ENCODE measurements around the gene RECQL5.

RECQL5 gene

GRCh38 chr17:75632428-75632827, 34.5 kb downstream of the RECQL5 start:
- DNase-seq (ENCODE audit: insufficient read length, low spot score) (no peak), FAIRE-seq (no peak)
- TF ChIP-seq POU2F2 (IDR thresholded peaks at IDR 0.05; ENCODE audit: low read depth, low read length) (no peak), POLR2AphosphoS5 (IDR thresholded peaks at IDR 0.05; ENCODE audit: low read depth, low read length) (no peak), SPI1 (IDR thresholded peaks at IDR 0.05; ENCODE audit: low read depth, low read length) (no peak), POLR2A (IDR thresholded peaks at IDR 0.05; ENCODE audit: low read depth, low read length) (no peak), PAX5 (IDR thresholded peaks at IDR 0.05; ENCODE audit: insufficient read depth, low read length, severe bottlenecking) (no peak), TAF1 (IDR thresholded peaks at IDR 0.05; ENCODE audit: low read depth, low read length) (no peak)

DNA sequence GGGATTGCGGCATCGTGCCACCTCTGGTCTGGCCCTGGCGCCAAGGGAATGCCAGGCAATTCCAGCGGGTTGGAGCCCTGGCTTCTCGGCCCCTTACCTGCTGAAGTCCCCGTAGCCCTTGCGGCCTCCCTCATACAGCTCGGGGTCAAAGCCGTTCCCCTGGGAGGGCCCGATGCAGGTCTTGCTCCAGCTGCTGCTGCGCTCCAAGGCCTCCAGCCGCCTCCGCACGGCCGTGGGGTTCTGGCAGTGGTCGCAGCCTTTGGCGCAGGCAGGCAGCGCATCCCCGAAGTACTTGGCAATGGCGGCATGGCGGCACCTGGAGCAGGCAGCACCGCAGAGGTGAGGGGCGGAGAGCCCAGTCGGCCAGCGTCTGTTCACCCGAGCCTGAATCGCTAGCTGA, 35.6 kb downstream of the RECQL5 start:
- FAIRE-seq (no peak), DNase-seq (ENCODE audit: insufficient read length, low spot score) (no peak)
- TF ChIP-seq POLR2AphosphoS5 (IDR thresholded peaks at IDR 0.05; ENCODE audit: low read depth, low read length), result no peak
- no peak for TF ChIP-seq TAF1 (IDR thresholded peaks at IDR 0.05; ENCODE audit: low read depth, low read length)
- no peak for TF ChIP-seq SPI1 (IDR thresholded peaks at IDR 0.05; ENCODE audit: low read depth, low read length)
- TF ChIP-seq PAX5 (IDR thresholded peaks at IDR 0.05; ENCODE audit: insufficient read depth, low read length, severe bottlenecking), result no peak
- no peak for TF ChIP-seq POU2F2 (IDR thresholded peaks at IDR 0.05; ENCODE audit: low read depth, low read length)
- TF ChIP-seq POLR2A (IDR thresholded peaks at IDR 0.05; ENCODE audit: low read depth, low read length), result no peak

GRCh38 chr17:75630071-75630917, 36.7 kb downstream of the RECQL5 start:
- DNase-seq (ENCODE audit: insufficient read length, low spot score) (no peak), FAIRE-seq (no peak)
- TF ChIP-seq POLR2AphosphoS5 (IDR thresholded peaks at IDR 0.05; ENCODE audit: low read depth, low read length), result no peak
- TF ChIP-seq SPI1 (IDR thresholded peaks at IDR 0.05; ENCODE audit: low read depth, low read length), result no peak
- TF ChIP-seq POU2F2 (IDR thresholded peaks at IDR 0.05; ENCODE audit: low read depth, low read length), result no peak
- no peak for TF ChIP-seq PAX5 (IDR thresholded peaks at IDR 0.05; ENCODE audit: insufficient read depth, low read length, severe bottlenecking)
- TF ChIP-seq POLR2A (IDR thresholded peaks at IDR 0.05; ENCODE audit: low read depth, low read length), result no peak
- TF ChIP-seq TAF1 (IDR thresholded peaks at IDR 0.05; ENCODE audit: low read depth, low read length), result no peak

- no peak for DNase-seq (ENCODE audit: insufficient read length, low spot score)
- no peak for FAIRE-seq
- TF ChIP-seq POLR2AphosphoS5 (IDR thresholded peaks at IDR 0.05; ENCODE audit: low read depth, low read length) (no peak), POLR2A (IDR thresholded peaks at IDR 0.05; ENCODE audit: low read depth, low read length) (no peak), PAX5 (IDR thresholded peaks at IDR 0.05; ENCODE audit: insufficient read depth, low read length, severe bottlenecking) (no peak), POU2F2 (IDR thresholded peaks at IDR 0.05; ENCODE audit: low read depth, low read length) (no peak), TAF1 (IDR thresholded peaks at IDR 0.05; ENCODE audit: low read depth, low read length) (no peak), SPI1 (IDR thresholded peaks at IDR 0.05; ENCODE audit: low read depth, low read length) (no peak)
Observed at GRCh38 chr17:75629157-75629556, 37.8 kb downstream of the RECQL5 start.

DNA sequence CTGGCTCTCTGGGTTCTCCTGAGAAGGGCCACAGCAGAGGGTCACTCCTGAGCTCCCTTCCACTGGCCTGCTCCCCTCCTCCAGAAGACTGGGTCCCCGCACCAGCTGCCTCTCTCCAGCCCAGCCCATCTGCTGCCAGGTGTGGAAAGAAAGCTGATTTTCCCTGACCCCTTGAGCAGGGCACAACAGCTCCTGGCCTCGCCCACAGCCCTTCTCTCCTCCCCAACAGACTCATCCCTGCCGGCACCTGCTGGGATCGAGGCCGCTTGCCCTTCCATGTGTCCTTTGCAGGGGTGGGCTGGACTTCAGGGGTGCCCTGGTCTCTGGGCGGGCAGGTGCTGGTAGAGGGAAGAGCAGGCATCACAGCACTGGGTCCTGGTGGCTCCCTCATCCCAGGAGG, 38.5 kb downstream of the RECQL5 start:
- FAIRE-seq (no peak), DNase-seq (ENCODE audit: insufficient read length, low spot score) (no peak)
- no peak for TF ChIP-seq PAX5 (IDR thresholded peaks at IDR 0.05; ENCODE audit: insufficient read depth, low read length, severe bottlenecking)
- no peak for TF ChIP-seq TAF1 (IDR thresholded peaks at IDR 0.05; ENCODE audit: low read depth, low read length)
- no peak for TF ChIP-seq POLR2A (IDR thresholded peaks at IDR 0.05; ENCODE audit: low read depth, low read length)
- no peak for TF ChIP-seq SPI1 (IDR thresholded peaks at IDR 0.05; ENCODE audit: low read depth, low read length)
- TF ChIP-seq POLR2AphosphoS5 (IDR thresholded peaks at IDR 0.05; ENCODE audit: low read depth, low read length), result no peak
- no peak for TF ChIP-seq POU2F2 (IDR thresholded peaks at IDR 0.05; ENCODE audit: low read depth, low read length)

DNA sequence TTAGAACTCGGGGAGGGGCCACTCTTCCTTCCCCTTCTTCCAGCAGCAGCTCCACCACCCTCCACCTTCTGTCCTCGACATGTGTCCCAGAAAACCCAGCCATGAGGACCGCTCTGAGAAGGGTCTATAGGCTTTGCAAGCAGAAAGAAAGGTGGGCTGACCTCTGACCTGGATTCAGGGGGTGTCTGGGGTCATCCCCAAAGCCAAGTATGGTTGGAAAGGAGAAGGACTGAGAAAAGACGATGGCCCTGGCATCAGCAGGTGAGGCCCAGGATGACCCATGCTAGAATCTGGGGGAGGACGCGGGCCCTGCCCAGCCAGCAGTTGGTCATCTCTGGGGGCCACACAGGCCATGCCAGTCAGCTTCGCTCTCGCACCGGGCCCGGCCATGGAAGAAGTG, 39.9 kb downstream of the RECQL5 start:
- TF ChIP-seq TAF1 (IDR thresholded peaks at IDR 0.05; ENCODE audit: low read depth, low read length), result no peak
- TF ChIP-seq PAX5 (IDR thresholded peaks at IDR 0.05; ENCODE audit: insufficient read depth, low read length, severe bottlenecking), result no peak
- TF ChIP-seq POU2F2 (IDR thresholded peaks at IDR 0.05; ENCODE audit: low read depth, low read length), result no peak
- TF ChIP-seq SPI1 (IDR thresholded peaks at IDR 0.05; ENCODE audit: low read depth, low read length), result no peak
- TF ChIP-seq POLR2A (IDR thresholded peaks at IDR 0.05; ENCODE audit: low read depth, low read length), result no peak
- TF ChIP-seq POLR2AphosphoS5 (IDR thresholded peaks at IDR 0.05; ENCODE audit: low read depth, low read length), result no peak
- DNase-seq (ENCODE audit: insufficient read length, low spot score) (no peak), FAIRE-seq (no peak)

DNA sequence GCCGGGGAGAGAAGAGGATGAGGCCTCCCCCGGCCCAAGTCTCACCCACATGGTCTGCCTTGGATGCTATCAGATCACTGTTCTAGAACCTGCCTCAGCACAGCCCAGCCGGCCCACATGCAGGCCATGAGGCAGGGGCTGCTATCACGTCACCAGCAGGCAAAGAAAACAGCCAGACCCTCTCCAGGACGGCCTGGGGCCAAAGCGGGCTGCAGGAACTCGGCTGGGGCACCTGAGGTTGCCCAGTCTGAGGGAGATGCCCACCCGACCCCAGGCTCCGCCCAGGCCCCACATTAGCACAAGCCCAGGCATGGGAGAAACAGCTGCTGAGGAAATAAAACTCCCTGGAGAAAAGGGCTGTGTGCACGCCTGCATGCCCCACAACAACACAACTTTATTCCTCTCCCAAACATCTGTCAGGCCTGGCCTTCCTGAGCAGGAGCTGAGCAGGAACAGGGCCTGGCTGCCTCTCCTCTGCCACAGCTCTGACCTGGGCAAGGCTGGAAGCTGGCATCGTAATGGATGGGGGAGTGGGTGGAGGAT, 40.4 kb downstream of the RECQL5 start:
- DNase-seq (ENCODE audit: insufficient read length, low spot score) (no peak), FAIRE-seq (no peak)
- TF ChIP-seq SPI1 (IDR thresholded peaks at IDR 0.05; ENCODE audit: low read depth, low read length), result no peak
- no peak for TF ChIP-seq POLR2A (IDR thresholded peaks at IDR 0.05; ENCODE audit: low read depth, low read length)
- no peak for TF ChIP-seq TAF1 (IDR thresholded peaks at IDR 0.05; ENCODE audit: low read depth, low read length)
- no peak for TF ChIP-seq PAX5 (IDR thresholded peaks at IDR 0.05; ENCODE audit: insufficient read depth, low read length, severe bottlenecking)
- TF ChIP-seq POU2F2 (IDR thresholded peaks at IDR 0.05; ENCODE audit: low read depth, low read length), result no peak
- no peak for TF ChIP-seq POLR2AphosphoS5 (IDR thresholded peaks at IDR 0.05; ENCODE audit: low read depth, low read length)

DNA sequence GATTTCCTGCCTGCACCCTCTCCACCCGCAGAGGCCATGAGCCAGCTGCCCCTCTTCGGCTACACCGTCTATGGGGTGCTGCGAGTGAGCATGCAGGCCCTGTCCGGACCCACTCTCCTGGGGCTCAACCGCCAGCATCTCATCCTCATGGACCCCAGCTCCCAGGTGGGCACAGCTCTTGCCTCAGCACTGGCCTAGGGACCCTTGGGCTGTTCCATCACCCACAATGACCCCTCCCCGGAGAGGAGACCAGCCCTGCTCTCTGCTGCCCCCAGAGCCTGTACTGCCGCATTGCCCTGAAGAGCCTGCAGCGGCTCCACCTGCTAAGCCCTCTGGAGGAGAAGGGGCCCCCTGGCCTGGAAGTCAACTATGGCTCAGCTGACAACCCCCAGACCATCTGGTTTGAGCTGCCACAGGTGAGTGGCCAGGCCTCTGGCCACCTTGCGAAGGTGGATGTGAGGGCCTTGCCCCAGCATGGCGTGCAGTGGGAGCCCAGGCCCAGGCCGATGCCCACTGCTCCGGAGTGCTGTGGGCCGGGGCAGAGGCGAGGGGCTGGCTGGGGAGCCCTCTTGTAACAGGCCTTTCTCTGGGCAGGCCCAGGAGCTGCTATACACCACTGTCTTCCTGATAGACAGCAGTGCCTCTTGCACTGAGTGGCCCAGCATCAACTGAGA, 41.0 kb downstream of the RECQL5 start:
- TF ChIP-seq PAX5 (IDR thresholded peaks at IDR 0.05; ENCODE audit: insufficient read depth, low read length, severe bottlenecking) (no peak), POLR2AphosphoS5 (IDR thresholded peaks at IDR 0.05; ENCODE audit: low read depth, low read length) (no peak), POU2F2 (IDR thresholded peaks at IDR 0.05; ENCODE audit: low read depth, low read length) (no peak), POLR2A (IDR thresholded peaks at IDR 0.05; ENCODE audit: low read depth, low read length) (no peak), TAF1 (IDR thresholded peaks at IDR 0.05; ENCODE audit: low read depth, low read length) (no peak), SPI1 (IDR thresholded peaks at IDR 0.05; ENCODE audit: low read depth, low read length) (no peak)
- FAIRE-seq (peak; percentile 50), DNase-seq (ENCODE audit: insufficient read length, low spot score) (peak; percentile 88)

Measured in GM12891 (cell line).